ENCODE results near the gene KRT40.
"Not testable (repeated sequence)": the region's sequence is repeated elsewhere in the genome, so short reads cannot be mapped to it uniquely, and the experiment has no call there.

The KRT40 gene

GRCh38 chr17:41003926-41004325 is 19.8 kb upstream of the KRT40 start:
- H3K4me3 ChIP-seq (ENCODE audit: low read length) = no peak overlapping the region
- no peak overlapping the region for H4K5ac ChIP-seq (ENCODE audit: low read length)
- H3K9ac ChIP-seq (ENCODE audit: low read length) = no peak overlapping the region
- H3K27me3 ChIP-seq (ENCODE audit: insufficient read depth, low read length, poor library complexity) = no peaks in the 10 kb centered on the region
- H2AK5ac ChIP-seq (ENCODE audit: low read length) = no peak overlapping the region
- H3K23ac ChIP-seq (ENCODE audit: low read length) = no peak overlapping the region
- no peak overlapping the region for H3K4ac ChIP-seq (ENCODE audit: low read depth, low read length)
- 100% methylated on average over 1 of the region's 4 CpGs for WGBS (ENCODE audit: extremely low coverage, insufficient coverage, low lambda C conversion rate)
- H3K18ac ChIP-seq (ENCODE audit: low read length) = no peak overlapping the region
- DNase-seq = no peak
- H2BK15ac ChIP-seq (replicated peaks; ENCODE audit: low read depth) = no peak overlapping the region
- H3K4me2 ChIP-seq (ENCODE audit: low read length) = no peak overlapping the region
- H3K56ac ChIP-seq (ENCODE audit: low read length) = no peak overlapping the region
- H2BK120ac ChIP-seq (ENCODE audit: low read depth, low read length) = no peak overlapping the region
- no peaks in the 10 kb centered on the region for H3K36me3 ChIP-seq (ENCODE audit: control insufficient read depth, insufficient read depth, low read length)
- no peaks in the 10 kb centered on the region for H3K4me1 ChIP-seq (ENCODE audit: control insufficient read depth, low read depth, low read length)
- no peak overlapping the region for H4K8ac ChIP-seq (ENCODE audit: low read depth, low read length)
- H2BK5ac ChIP-seq (ENCODE audit: low read length) = no peak overlapping the region
- no peak overlapping the region for H3K27ac ChIP-seq (ENCODE audit: low read depth, low read length)
- no peaks in the 10 kb centered on the region for H3K79me1 ChIP-seq (ENCODE audit: low read length)
- H3K79me2 ChIP-seq (ENCODE audit: control insufficient read depth, insufficient read depth, low read length) = no peaks in the 10 kb centered on the region

GRCh38 chr17:41002814-41003213 is 18.7 kb upstream of the KRT40 start:
- no peak overlapping the region for H2BK15ac ChIP-seq (replicated peaks; ENCODE audit: low read depth)
- DNase-seq = no peak
- WGBS (ENCODE audit: extremely low coverage, insufficient coverage, low lambda C conversion rate) = no CpG with 5 or more reads among the region's 5 CpGs

GRCh38 chr17:41001795-41002194 is 17.7 kb upstream of the KRT40 start:
- no peak overlapping the region for H2BK5ac ChIP-seq (ENCODE audit: low read length)
- no peaks in the 10 kb centered on the region for H3K27me3 ChIP-seq (ENCODE audit: insufficient read depth, low read length, poor library complexity)
- no peak overlapping the region for H3K18ac ChIP-seq (ENCODE audit: low read length)
- no peak overlapping the region for H3K4me2 ChIP-seq (ENCODE audit: low read length)
- H3K79me2 ChIP-seq (ENCODE audit: control insufficient read depth, insufficient read depth, low read length) = no peaks in the 10 kb centered on the region
- H3K36me3 ChIP-seq (ENCODE audit: control insufficient read depth, insufficient read depth, low read length) = no peaks in the 10 kb centered on the region
- no peak for DNase-seq
- H4K5ac ChIP-seq (ENCODE audit: low read length) = no peak overlapping the region
- H4K8ac ChIP-seq (ENCODE audit: low read depth, low read length) = no peak overlapping the region
- no peak overlapping the region for H3K4me3 ChIP-seq (ENCODE audit: low read length)
- no peaks in the 10 kb centered on the region for H3K79me1 ChIP-seq (ENCODE audit: low read length)
- no peak overlapping the region for H3K56ac ChIP-seq (ENCODE audit: low read length)
- no peaks in the 10 kb centered on the region for H3K4me1 ChIP-seq (ENCODE audit: control insufficient read depth, low read depth, low read length)
- no peak overlapping the region for H3K23ac ChIP-seq (ENCODE audit: low read length)
- WGBS (ENCODE audit: extremely low coverage, insufficient coverage, low lambda C conversion rate) = no CpG with 5 or more reads among the region's 4 CpGs
- no peak overlapping the region for H3K4ac ChIP-seq (ENCODE audit: low read depth, low read length)
- no peak overlapping the region for H2AK5ac ChIP-seq (ENCODE audit: low read length)
- H3K9ac ChIP-seq (ENCODE audit: low read length) = no peak overlapping the region
- H2BK15ac ChIP-seq (replicated peaks; ENCODE audit: low read depth) = no peak overlapping the region
- H2BK120ac ChIP-seq (ENCODE audit: low read depth, low read length) = no peak overlapping the region
- no peak overlapping the region for H3K27ac ChIP-seq (ENCODE audit: low read depth, low read length)

More at GRCh38 chr17:41002814-41003213, 18.7 kb upstream of the KRT40 start:
- H3K36me3 ChIP-seq (ENCODE audit: control insufficient read depth, insufficient read depth, low read length) = no peaks in the 10 kb centered on the region
- H2BK120ac ChIP-seq (ENCODE audit: low read depth, low read length) = no peak overlapping the region
- no peaks in the 10 kb centered on the region for H3K79me2 ChIP-seq (ENCODE audit: control insufficient read depth, insufficient read depth, low read length)
- H2AK5ac ChIP-seq (ENCODE audit: low read length) = no peak overlapping the region
- H3K23ac ChIP-seq (ENCODE audit: low read length) = no peak overlapping the region
- no peak overlapping the region for H4K8ac ChIP-seq (ENCODE audit: low read depth, low read length)
- H3K9ac ChIP-seq (ENCODE audit: low read length) = no peak overlapping the region
- no peak overlapping the region for H3K4ac ChIP-seq (ENCODE audit: low read depth, low read length)
- H3K56ac ChIP-seq (ENCODE audit: low read length) = no peak overlapping the region
- H3K27me3 ChIP-seq (ENCODE audit: insufficient read depth, low read length, poor library complexity) = no peaks in the 10 kb centered on the region
- H3K4me2 ChIP-seq (ENCODE audit: low read length) = no peak overlapping the region
- no peak overlapping the region for H3K18ac ChIP-seq (ENCODE audit: low read length)
- H3K4me3 ChIP-seq (ENCODE audit: low read length) = no peak overlapping the region
- no peaks in the 10 kb centered on the region for H3K79me1 ChIP-seq (ENCODE audit: low read length)
- no peak overlapping the region for H2BK5ac ChIP-seq (ENCODE audit: low read length)
- no peaks in the 10 kb centered on the region for H3K4me1 ChIP-seq (ENCODE audit: control insufficient read depth, low read depth, low read length)
- H4K5ac ChIP-seq (ENCODE audit: low read length) = no peak overlapping the region
- no peak overlapping the region for H3K27ac ChIP-seq (ENCODE audit: low read depth, low read length)

GRCh38 chr17:40999563-40999962 is 15.4 kb upstream of the KRT40 start, which contains the start of gene KRTAP3-2:
KRTAP3-2 (minus strand) TSS chr17:40999906; CDS start chr17:40999853, 53 bp downstream.
- H4K5ac ChIP-seq (ENCODE audit: low read length); H2BK15ac ChIP-seq (replicated peaks; ENCODE audit: low read depth): not testable (repeated sequence)
- no CpG with 5 or more reads among the region's 6 CpGs for WGBS (ENCODE audit: extremely low coverage, insufficient coverage, low lambda C conversion rate)

GRCh38 chr17:40997361-40997760 is 13.2 kb upstream of the KRT40 start:
- no peaks in the 10 kb centered on the region for H3K79me1 ChIP-seq (ENCODE audit: low read length)
- no peaks in the 10 kb centered on the region for H3K79me2 ChIP-seq (ENCODE audit: control insufficient read depth, insufficient read depth, low read length)
- no CpG with 5 or more reads among the region's 2 CpGs for WGBS (ENCODE audit: extremely low coverage, insufficient coverage, low lambda C conversion rate)
- H3K4me2 ChIP-seq (ENCODE audit: low read length) = no peak overlapping the region
- no peaks in the 10 kb centered on the region for H3K4me1 ChIP-seq (ENCODE audit: control insufficient read depth, low read depth, low read length)
- H2BK120ac ChIP-seq (ENCODE audit: low read depth, low read length) = no peak overlapping the region
- H3K4me3 ChIP-seq (ENCODE audit: low read length) = no peak overlapping the region
- H3K36me3 ChIP-seq (ENCODE audit: control insufficient read depth, insufficient read depth, low read length) = no peaks in the 10 kb centered on the region
- no peak overlapping the region for H2BK5ac ChIP-seq (ENCODE audit: low read length)
- H2BK15ac ChIP-seq (replicated peaks; ENCODE audit: low read depth) = no peak overlapping the region
- no peak overlapping the region for H3K56ac ChIP-seq (ENCODE audit: low read length)
- H2AK5ac ChIP-seq (ENCODE audit: low read length) = no peak overlapping the region
- H3K9ac ChIP-seq (ENCODE audit: low read length) = no peak overlapping the region
- no peaks in the 10 kb centered on the region for H3K27me3 ChIP-seq (ENCODE audit: insufficient read depth, low read length, poor library complexity)
- H3K18ac ChIP-seq (ENCODE audit: low read length) = no peak overlapping the region
- no peak overlapping the region for H4K5ac ChIP-seq (ENCODE audit: low read length)
- H3K23ac ChIP-seq (ENCODE audit: low read length) = no peak overlapping the region
- no peak overlapping the region for H4K8ac ChIP-seq (ENCODE audit: low read depth, low read length)
- no peak for DNase-seq
- H3K27ac ChIP-seq (ENCODE audit: low read depth, low read length) = no peak overlapping the region
- no peak overlapping the region for H3K4ac ChIP-seq (ENCODE audit: low read depth, low read length)

More at GRCh38 chr17:40999563-40999962, 15.4 kb upstream of the KRT40 start, which contains the start of gene KRTAP3-2:
- not testable (repeated sequence) for H3K56ac ChIP-seq (ENCODE audit: low read length); H2BK5ac ChIP-seq (ENCODE audit: low read length); H3K4ac ChIP-seq (ENCODE audit: low read depth, low read length); H3K4me3 ChIP-seq (ENCODE audit: low read length); H3K23ac ChIP-seq (ENCODE audit: low read length); H3K4me1 ChIP-seq (ENCODE audit: control insufficient read depth, low read depth, low read length); H3K4me2 ChIP-seq (ENCODE audit: low read length); H3K18ac ChIP-seq (ENCODE audit: low read length); H4K8ac ChIP-seq (ENCODE audit: low read depth, low read length); H3K27ac ChIP-seq (ENCODE audit: low read depth, low read length); DNase-seq; H3K9ac ChIP-seq (ENCODE audit: low read length); H3K36me3 ChIP-seq (ENCODE audit: control insufficient read depth, insufficient read depth, low read length); H3K79me2 ChIP-seq (ENCODE audit: control insufficient read depth, insufficient read depth, low read length); H2BK120ac ChIP-seq (ENCODE audit: low read depth, low read length); H2AK5ac ChIP-seq (ENCODE audit: low read length); H3K79me1 ChIP-seq (ENCODE audit: low read length); H3K27me3 ChIP-seq (ENCODE audit: insufficient read depth, low read length, poor library complexity)

- Histone ChIP-seq H3K36me3 (ENCODE audit: control insufficient read depth, insufficient read depth, low read length) (no peaks in the 10 kb centered on the region), H2BK120ac (ENCODE audit: low read depth, low read length) (no peak overlapping the region), H3K79me1 (ENCODE audit: low read length) (no peaks in the 10 kb centered on the region), H3K9ac (ENCODE audit: low read length) (no peak overlapping the region), H3K27ac (ENCODE audit: low read depth, low read length) (no peak overlapping the region), H3K23ac (ENCODE audit: low read length) (no peak overlapping the region), H4K5ac (ENCODE audit: low read length) (no peak overlapping the region), H2BK15ac (replicated peaks; ENCODE audit: low read depth) (no peak overlapping the region), H3K4me3 (ENCODE audit: low read length) (no peak overlapping the region), H3K79me2 (ENCODE audit: control insufficient read depth, insufficient read depth, low read length) (no peaks in the 10 kb centered on the region), H2BK5ac (ENCODE audit: low read length) (no peak overlapping the region), H2AK5ac (ENCODE audit: low read length) (no peak overlapping the region), H3K27me3 (ENCODE audit: insufficient read depth, low read length, poor library complexity) (no peaks in the 10 kb centered on the region), H3K4ac (ENCODE audit: low read depth, low read length) (no peak overlapping the region), H4K8ac (ENCODE audit: low read depth, low read length) (no peak overlapping the region), H3K56ac (ENCODE audit: low read length) (no peak overlapping the region), H3K4me1 (ENCODE audit: control insufficient read depth, low read depth, low read length) (no peaks in the 10 kb centered on the region), H3K4me2 (ENCODE audit: low read length) (no peak overlapping the region), H3K18ac (ENCODE audit: low read length) (no peak overlapping the region)
- no CpG with 5 or more reads among the region's 4 CpGs for WGBS (ENCODE audit: extremely low coverage, insufficient coverage, low lambda C conversion rate)
- DNase-seq = no peak
Measured at GRCh38 chr17:40996829-40997228, 12.7 kb upstream of the KRT40 start.

Measured in mesendoderm (in vitro differentiated cells).